Measurements from ENCODE around the gene EFNA4. TPM values are rescaled to one million over a fixed set of nuclear protein-coding genes. Genes with fewer than 3 reads are reported as not detected.

The EFNA4 gene
- total and polyA plus RNA-seq, 2 of the 4 experiments (the other 2 are of a cell fraction) = 3.8 to 11.8 TPM

- no peak for TF ChIP-seq CTCF (conservative IDR thresholded peaks at IDR 0.05; ENCODE audit: low read depth, low read length)
These were observed 12.2 kb upstream of the EFNA4 start (continued) for GRCh38 chr1:155051342-155051776.

GRCh38 chr1:155051777-155052398 is 11.7 kb upstream of the EFNA4 start:
- Histone ChIP-seq H3K9ac (ENCODE audit: low read depth, low read length) (peak overlapping the region; percentile 62), H3K23ac (ENCODE audit: low read depth, low read length) (peak overlapping the region; percentile 68; the same call in 1 of the 2 replicates), H3K14ac (replicated peaks; ENCODE audit: low read depth, low read length) (0 out of 2 replicates have a peak overlapping the region, but pooled peaks have one; percentile 1), H3K4me2 (ENCODE audit: low read depth, low read length) (peak overlapping the region; percentile 90), H3K4ac (ENCODE audit: low read depth, low read length) (peak overlapping the region; percentile 38; the same call in 1 of the 2 replicates), H4K20me1 (ENCODE audit: insufficient read depth, low read length) (no peaks in the 10 kb centered on the region; the same call in 1 of the 2 replicates), H2BK15ac (ENCODE audit: low read depth, low read length) (no peak overlapping the region), H3K9me3 (ENCODE audit: control insufficient read depth, insufficient read depth, low read length) (no peaks in the 10 kb centered on the region), H2AK9ac (replicated peaks; ENCODE audit: low read depth, low read length, poor library complexity) (peak overlapping the region; percentile 96), H3K79me1 (ENCODE audit: low read depth in 1 of 2, low read length in 2 of 2) (peaks cover 0 to 15% of the 10 kb centered on the region in 2 experiments; a peak in 2 of 4 replicates), H3K56ac (ENCODE audit: extremely low read depth, insufficient read depth, low read length) (no peak overlapping the region), H3K4me1 (ENCODE audit: control insufficient read depth, insufficient read depth, low read length) (peaks cover 8% of the 10 kb centered on the region), H3K18ac (ENCODE audit: low read depth, low read length) (no peak overlapping the region), H2BK20ac (ENCODE audit: low read depth, low read length) (no peak overlapping the region), H4K8ac (ENCODE audit: low read depth in 2 of 2, low read length in 2 of 2) (peak overlapping the region in 1 of 2 experiments; percentile 2; a peak in 1 of 4 replicates), H2AFZ (replicated peaks; ENCODE audit: low read length, poor library complexity) (peak overlapping the region; percentile 95), H2BK5ac (ENCODE audit: low read depth, low read length, poor library complexity, severe bottlenecking) (no peak overlapping the region), H4K91ac (ENCODE audit: insufficient read depth, low read depth, low read length) (no peak overlapping the region), H4K5ac (ENCODE audit: low read depth, low read length) (no peak overlapping the region), H3K4me3 (ENCODE audit: insufficient read depth, low read depth, low read length) (peak overlapping the region; percentile 60), H3K36me3 (ENCODE audit: control insufficient read depth, insufficient read depth, low read length) (peaks cover 7% of the 10 kb centered on the region; the same call in 1 of the 2 replicates), H3K9me1 (ENCODE audit: insufficient read depth, low read length) (peaks cover 4% of the 10 kb centered on the region; the same call in 1 of the 2 replicates), H2AK5ac (ENCODE audit: low read depth, low read length) (no peak overlapping the region; the same call in 1 of the 2 replicates), H3K27ac (ENCODE audit: insufficient read depth, low read length) (no peak overlapping the region; the same call in 1 of the 2 replicates), H3K27me3 (ENCODE audit: control insufficient read depth, insufficient read depth, low read length) (no peaks in the 10 kb centered on the region), H2BK120ac (ENCODE audit: low read depth, low read length) (no peak overlapping the region)
- ChIA-PET POLR2A (ENCODE audit: unreplicated experiment) (no interaction called here), CTCF (interaction anchor here (0.6 to 1.3 kb wide), 2 partner anchors 19 to 23 kb away, joined by 3 read pairs; no protein-coding TSS in a partner anchor)
- WGBS, 2 experiments (ENCODE audit: extremely low coverage in 2 of 2, insufficient read length in 1 of 2) = 3% methylated on average over 10 of the region's 27 CpGs; no CpG with 5 or more reads in 1 of the 2 experiments
- TF ChIP-seq MAZ (IDR thresholded peaks at IDR 0.05; ENCODE audit: borderline replicate concordance, low read depth, low read length) (peak; percentile 45; the same call in 1 of the 2 replicates), CEBPB (IDR thresholded peaks at IDR 0.05; ENCODE audit: low read depth, low read length) (no peak)
- dilution Hi-C loops (cut with HindIII; ENCODE audit: low sequenced_read_pairs, unreplicated experiment) = no loop called here
- DNase-seq (peak; percentile 13), ATAC-seq (ENCODE audit: low read depth) (peak; percentile 13)
- no TSS peak for BruUV-seq (replicated peaks)
- intact Hi-C loops (cut with micrococcal nuclease) = loop anchor here (5.0 kb wide), 1 partner anchor 50 kb away; the partner anchor contains the start of gene ZBTB7B
- in situ Hi-C loops (cut with MboI; ENCODE audit: low sequenced_read_pairs) = loop anchor here (10.0 kb wide), 1 partner anchor 97 kb away; the partner anchor contains the start of gene PBXIP1
